GM13976 (cell line): Measurements from ENCODE around the gene EPN2.
"Not testable (repeated sequence)": the region's sequence is repeated elsewhere in the genome, so short reads cannot be mapped to it uniquely, and the experiment has no call there.

Experiments
- DNase-seq: peaks from one replicate; pipeline ENCODE4 v3.0.0; 2012; ENCODE audit warnings: low spot score
- CTCF ChIP-seq: IDR thresholded peaks from 2 replicates; pipeline ENCODE4 v1.5.1; 2012; ENCODE audit warnings: borderline replicate concordance, mild to moderate bottlenecking; ENCODE audit not compliant: insufficient read depth; ENCODE audit errors: extremely low read depth, missing control alignments, control extremely low read depth
- in situ Hi-C: fragments of 300-500 bp; cut with MboI; formaldehyde crosslinking; loops from one replicate; pipeline ENCODE4 v1.12.0; 2022; ENCODE audit warnings: low sequenced_read_pairs, mixed read lengths, inconsistent platforms; ENCODE audit not compliant: unreplicated experiment

Gene EPN2

GRCh38 chr17:19236351-19237138 is 621 bp upstream of the EPN2 start:
- in situ Hi-C loops = not testable (repeated sequence)

GRCh38 chr17:19237389-19238166 is 412 bp downstream of the EPN2 start:
- no peak for TF ChIP-seq CTCF
- in situ Hi-C loops = no loop called here
- DNase-seq = peak; percentile 74

More at GRCh38 chr17:19236351-19237138, 621 bp upstream of the EPN2 start:
- DNase-seq = not testable (repeated sequence)

- in situ Hi-C loops = no loop called here
- TF ChIP-seq CTCF = no peak
- DNase-seq = peak; percentile 45
Observed at GRCh38 chr17:19238167-19238505, 970 bp downstream of the EPN2 start.

GRCh38 chr17:19239544-19239943 is 2.4 kb downstream of the EPN2 start:
- no peak for DNase-seq
- in situ Hi-C loops = no loop called here
- TF ChIP-seq CTCF = no peak

GRCh38 chr17:19242323-19242722 is 5.2 kb downstream of the EPN2 start:
- no peak for TF ChIP-seq CTCF
- no peak for DNase-seq
- in situ Hi-C loops = no loop called here

- in situ Hi-C loops = no loop called here
- TF ChIP-seq CTCF = no peak
- DNase-seq = no peak
Observed at GRCh38 chr17:19242926-19243325, 5.8 kb downstream of the EPN2 start.

- in situ Hi-C loops = no loop called here
- no peak for TF ChIP-seq CTCF
- DNase-seq = no peak
Observed at GRCh38 chr17:19243838-19244237, 6.7 kb downstream of the EPN2 start.
